Stimulated activated CD8-positive, alpha-beta memory T cell treated with anti-CD3 and anti-CD28 coated beads, Interleukin-4, amount 100 ng/mL, for 1 hour (primary cell): ENCODE results near the gene GAS2L2.
"Not testable (repeated sequence)": the region's sequence is repeated elsewhere in the genome, so short reads cannot be mapped to it uniquely, and the experiment has no call there.

ENCODE experiments used
- DNase-seq, 2 donors: peaks; one replicate each; pipeline ENCODE4 v3.0.0-alpha.2; 2020; ENCODE audit warnings: low read depth in 2 of 2, low spot score in 1 of 2

GAS2L2 gene

DNA sequence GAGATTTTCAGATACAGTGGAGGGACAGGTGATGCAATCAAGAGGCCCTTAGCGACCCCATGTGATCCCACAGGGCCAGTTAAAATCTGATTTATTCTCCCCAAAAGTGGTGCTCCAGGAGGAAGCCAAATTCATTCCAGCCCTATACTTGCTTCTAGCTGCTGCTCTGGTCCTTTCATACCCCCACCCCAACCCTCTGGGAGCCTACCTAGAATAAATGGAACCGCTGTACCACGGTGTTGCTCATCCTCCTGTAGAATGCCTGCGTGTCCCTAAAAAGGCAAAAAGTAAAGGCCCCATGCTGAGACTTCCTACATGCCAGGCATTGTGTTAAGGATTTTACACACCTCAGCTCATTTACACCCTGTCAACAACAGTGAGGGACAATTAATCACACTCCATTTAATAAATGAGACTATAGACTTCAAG, 23.6 kb downstream of the GAS2L2 start:
- DNase-seq = no peak

DNA sequence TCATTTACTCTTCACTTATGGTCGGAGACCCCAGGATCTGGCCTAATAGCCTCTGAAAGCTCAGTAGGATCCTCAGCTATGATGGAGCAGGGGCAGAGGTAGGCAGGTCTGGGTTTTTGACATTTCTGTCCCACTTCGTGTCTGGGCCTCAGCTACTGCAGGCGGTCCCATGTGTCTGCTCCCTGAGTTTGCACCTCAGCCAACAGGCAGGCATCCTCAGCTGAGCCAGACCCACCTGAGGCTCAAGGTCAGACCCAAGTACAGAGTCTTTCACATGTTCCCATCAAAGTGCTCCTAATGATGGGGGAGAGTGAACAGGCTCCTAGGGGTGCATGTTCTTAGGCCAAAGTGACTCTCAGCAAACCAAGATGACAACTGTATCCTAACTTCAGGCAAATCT, 24.5 kb downstream of the GAS2L2 start:
- DNase-seq = no peak

DNA sequence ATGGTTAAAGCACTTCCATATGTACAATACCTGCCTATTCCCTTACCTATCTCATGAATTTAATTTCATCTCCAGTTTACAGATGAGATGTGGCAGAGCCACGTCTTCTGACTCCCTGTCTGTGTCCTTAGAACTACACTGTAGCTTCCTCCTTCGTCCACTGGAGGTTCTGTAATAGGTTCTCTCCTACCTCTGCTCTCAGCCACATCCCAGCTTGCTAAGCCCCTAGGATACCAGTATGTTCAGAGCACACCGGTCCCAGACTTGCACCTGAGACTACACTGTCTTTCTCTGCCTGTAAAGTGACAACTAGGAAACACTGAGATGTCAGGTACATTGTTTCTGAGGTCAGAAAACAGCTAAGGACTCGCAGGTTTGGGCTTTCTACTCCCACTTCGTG, 25.4 kb downstream of the GAS2L2 start:
- DNase-seq = no peak

DNA sequence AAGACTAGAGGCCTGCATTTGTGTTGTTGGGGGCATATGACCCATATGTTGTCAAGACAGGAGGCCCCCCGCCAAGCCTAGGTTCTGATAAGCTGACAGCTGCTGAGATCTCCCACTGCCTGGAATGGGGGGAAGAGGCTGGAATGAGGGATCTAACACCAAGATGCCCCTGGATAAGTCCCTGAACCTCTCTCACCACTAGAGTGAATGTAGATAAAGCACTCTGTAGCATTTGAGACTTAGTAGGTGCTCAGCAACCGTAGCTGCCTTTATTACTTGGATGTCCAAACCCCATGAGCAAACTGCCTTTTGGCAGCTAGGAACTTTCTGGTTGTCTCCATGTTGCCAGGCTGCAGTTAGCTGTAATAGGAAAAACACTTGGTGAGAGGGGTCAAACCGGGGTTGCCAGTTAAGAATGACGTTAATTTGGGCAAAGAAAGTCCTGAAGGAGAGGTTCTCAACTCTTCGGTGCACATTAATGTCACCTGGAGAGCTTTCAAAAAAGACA, 26.0 kb downstream of the GAS2L2 start:
- DNase-seq = no peak

DNA sequence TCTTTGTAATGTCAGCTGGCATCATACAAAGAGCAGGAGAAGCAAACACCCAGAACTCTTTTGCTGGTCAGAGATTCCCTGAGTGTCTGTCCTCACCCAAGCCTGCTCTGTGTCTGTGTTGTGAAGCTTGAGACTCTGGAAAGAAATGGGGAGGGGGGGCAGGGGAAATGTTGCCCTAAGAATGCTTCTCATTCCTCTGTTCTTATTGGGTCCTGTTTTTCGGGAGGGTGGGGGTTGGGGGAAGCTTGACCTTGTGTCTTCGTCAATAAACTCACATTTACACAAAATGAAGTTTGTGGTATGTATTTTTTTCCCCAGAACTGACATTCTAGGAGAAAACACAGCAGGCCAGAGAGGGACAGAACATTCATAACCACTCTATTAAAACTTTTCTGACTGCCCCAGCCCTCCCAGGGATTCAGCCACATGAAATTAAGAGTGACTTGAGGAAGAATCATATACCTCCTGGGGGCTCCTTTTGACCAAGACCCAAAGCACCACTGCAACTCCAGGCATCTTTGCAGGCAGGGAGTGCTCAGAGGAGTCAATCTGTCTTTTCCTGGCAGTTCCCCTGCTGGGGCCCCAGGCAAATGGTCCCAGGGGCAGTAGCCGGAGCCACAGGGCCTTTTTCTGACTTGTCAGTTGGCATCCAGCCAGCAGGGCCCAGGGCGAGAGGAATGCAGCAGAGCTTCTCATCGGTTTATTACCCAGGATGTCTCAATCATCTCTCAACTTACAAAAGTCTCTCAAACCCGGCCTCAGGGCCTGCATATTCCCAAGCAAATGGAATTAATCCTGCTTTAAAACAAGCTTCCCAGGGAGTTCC, 26.7 kb downstream of the GAS2L2 start:
- DNase-seq = no peak

DNA sequence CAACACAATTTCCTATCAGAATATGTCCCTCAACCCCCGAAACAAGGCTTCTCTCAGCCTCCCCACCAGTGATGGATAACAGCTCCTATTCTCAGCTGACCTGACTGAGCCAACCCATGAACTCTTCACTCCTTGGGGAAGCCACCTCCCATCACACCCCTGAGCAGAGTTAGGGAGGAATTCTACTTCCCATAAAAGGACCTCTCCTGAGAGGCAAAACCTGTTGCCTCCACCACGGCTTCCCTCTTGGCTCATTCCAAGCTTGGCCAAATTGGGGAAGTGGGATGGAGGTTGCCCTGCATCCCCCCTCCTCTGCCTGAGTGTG, 27.3 kb downstream of the GAS2L2 start:
- DNase-seq = no peak

DNA sequence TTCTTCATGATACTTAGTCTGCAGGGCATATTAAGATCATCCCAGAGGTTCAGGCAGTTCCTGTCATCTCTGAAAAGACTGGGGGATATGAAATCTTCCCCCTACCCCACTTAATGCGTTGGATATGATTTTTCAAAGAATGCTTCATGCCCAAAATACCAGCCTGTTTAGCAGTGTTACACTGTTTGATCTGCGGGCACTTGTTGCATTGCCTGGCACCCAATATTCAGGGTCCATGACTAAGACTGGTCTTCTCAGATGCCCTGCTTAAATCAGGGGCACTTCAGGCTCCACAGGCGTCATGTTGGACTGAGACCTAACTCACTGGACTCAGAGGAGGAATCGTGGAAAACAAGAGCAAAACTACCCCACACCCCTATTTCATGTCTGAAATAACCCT, 28.0 kb downstream of the GAS2L2 start:
- no peak for DNase-seq

DNA sequence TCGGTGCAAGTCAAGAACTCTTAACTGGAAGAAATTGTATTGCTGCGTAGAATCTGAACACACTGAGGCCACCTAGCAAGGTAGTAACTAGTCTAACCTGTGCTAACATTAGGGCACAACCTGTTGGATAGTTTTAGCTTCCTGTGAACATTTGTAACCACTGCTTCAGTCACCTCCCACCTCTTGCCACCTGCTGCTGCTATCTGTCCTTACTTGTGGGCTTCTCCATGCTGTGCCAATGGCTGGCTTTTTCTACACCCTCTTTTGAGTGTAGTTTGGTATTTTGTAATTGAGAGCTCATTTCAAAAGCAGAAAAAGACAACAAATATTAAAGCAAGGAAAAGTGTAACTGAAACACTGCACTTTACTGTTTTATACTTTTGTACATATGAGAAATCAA, 29.3 kb downstream of the GAS2L2 start:
- no peak for DNase-seq

DNA sequence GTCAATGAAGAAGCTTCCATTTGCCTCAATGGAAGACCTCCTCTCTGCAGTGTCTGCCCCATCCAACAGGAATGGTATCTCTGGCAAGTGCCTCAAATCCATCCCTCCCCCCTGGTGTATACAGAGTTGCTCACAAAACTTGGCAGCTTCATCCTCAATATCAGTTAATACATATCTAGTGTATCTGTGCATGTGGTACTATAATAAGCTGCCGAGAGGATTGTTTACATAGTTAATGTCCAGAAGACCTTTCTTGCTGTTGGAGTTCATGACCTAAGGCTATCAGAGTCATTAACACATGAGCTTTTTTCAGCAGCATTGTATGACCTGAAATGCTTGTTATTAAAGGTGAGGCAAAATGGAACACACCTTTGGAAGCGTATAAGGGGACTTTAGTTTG, 35.6 kb downstream of the GAS2L2 start:
- DNase-seq = no peak

DNA sequence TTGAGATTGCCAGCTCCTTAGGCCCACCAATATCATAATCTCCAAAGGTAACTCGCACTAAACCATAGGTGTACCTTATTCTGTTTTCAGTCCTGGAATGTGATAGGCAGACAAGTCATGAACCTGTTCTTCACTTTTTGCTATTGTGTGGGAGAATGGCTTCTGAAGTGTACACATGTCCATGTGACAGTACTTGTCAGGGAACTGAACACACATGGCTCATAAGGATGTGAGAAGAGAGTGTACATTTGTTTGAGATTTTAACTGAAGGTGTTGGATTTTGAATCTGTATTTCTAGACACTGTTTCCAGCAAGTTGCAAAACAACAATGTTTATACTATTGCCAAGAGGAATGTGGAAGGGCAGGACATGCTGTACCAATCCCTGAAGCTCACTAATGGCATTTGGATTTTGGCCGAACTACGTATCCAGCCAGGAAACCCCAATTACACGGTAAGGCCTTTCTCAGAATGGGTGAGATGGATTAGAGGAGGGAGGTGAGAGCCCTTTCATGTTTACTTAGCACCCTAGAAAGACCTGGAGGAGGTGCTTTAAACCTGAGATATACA, 36.1 kb downstream of the GAS2L2 start:
- no peak for DNase-seq

DNA sequence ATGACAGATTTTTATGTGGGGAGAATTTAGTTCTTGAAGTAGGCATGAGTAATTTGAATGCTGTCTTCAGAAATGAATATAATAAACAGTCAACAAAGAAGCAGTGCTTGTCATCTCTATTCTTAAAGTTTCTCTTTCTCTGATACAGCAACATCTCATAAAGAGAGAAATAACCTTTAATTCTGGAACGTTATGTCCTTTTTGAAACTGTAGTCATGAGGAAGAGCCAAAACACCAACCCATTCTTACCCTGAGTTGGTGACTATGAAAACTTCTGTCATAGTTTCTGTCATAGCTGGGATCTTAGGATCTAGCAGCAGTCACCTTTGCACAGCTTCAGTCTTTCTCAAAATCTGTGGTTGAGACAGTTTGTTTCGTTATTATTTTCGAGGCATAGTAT, 36.9 kb downstream of the GAS2L2 start:
- no peak for DNase-seq

DNA sequence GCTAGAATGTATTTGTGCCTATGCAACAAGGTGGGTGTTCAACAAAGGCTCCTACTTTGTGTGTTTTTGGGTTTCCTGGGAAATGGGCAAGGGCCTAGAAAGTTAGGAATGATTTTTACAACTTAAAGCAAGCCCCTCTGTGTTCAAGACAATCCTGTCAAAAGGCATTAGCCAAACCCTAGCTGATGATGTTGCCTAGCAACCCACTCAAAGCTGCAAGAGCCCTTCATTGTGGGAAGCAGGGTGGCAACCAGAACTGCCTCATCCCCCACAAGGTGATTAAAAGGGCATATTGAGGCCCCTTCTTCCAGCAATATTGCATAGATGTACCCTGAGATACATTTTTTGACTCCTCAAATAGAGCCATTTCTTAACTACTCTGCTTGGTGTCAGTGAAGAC, 37.6 kb downstream of the GAS2L2 start:
- no peak for DNase-seq

DNA sequence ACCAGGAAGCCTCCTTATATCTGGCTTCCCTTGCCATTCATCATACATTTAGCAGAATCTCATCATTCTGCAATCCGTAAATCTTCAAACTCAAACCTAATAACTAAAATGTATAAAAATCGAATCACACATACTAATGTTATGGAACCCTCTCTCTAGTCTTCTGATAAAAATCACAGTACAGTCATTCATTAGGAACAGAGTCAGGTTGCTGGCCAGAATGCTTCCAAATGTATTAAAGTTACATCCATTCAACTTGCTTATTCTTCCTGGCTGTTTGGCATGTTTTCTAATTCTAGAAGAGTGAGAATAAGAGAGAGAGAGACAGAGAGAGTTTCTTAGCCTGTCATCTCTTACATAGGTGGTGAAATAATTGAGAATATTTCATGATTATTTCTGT, 38.1 kb downstream of the GAS2L2 start:
- no peak for DNase-seq

DNA sequence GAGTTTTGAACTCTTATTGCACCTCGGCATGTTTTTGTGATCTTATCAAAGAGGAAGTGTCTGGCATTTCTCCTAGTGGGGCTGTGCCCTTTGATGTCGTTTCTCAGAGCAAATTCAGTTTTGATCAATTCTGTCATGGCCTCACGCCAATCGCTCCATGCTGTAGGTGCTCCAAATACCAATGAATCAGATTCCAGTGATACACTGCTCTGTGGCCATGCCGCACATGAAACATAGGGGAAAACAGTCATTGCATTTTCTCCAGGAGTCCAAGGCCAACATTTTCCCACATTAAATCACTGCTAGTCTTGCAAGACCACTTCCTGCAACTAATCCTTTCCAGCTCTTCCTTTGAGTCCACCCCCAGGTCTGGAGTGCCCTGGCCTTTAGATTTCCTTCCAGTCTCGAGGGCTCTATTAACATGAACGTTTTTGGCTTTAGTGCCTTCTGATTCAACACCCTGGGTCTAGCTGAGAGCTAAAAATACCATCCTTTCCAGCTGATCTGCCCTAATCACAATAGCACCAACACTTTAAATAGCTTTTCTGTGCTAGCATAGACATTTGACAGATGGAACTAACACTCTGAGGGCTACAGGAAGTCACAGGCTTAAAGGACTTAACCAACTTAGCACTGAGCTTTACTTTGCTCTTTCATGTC, 39.8 kb downstream of the GAS2L2 start:
- DNase-seq = no peak

DNA sequence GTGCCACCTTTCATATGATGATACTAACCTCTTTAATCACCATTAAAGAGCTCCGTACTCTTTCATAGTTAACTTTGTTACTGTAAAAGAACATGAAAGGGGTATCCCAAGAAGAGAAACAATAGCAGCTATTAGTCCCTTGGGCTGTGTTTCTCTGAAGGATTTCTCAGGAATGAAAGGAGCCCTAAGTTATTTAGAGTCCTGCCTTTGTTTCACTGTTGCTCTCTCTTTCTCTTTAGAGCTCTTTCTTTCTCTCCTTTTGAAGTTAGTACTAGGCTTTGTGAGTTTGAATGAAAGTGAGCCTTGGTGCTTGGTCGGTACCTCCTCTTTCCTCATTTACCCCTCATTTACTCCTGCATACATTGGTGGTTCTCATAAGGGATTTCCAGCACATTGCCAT, 42.1 kb downstream of the GAS2L2 start:
- DNase-seq = no peak

DNA sequence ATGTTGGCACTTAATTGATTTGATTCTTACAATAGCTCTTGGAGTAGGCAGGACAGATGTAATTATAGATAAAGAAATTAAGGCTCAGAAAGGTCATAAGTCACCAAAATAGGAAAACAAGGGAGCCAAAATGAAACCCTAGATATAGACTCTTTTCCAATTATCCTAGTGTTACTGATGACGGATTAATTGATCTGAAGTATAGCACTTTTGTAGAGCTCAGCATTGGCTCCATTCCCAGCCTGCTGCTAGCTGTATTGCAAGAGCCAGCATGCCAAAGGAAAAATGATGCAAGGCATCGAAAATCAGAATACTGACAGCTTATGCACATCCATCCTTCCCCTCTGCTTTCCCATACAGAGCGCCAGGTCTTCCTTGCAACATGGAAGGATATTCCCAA, 43.2 kb downstream of the GAS2L2 start:
- no peak for DNase-seq

DNA sequence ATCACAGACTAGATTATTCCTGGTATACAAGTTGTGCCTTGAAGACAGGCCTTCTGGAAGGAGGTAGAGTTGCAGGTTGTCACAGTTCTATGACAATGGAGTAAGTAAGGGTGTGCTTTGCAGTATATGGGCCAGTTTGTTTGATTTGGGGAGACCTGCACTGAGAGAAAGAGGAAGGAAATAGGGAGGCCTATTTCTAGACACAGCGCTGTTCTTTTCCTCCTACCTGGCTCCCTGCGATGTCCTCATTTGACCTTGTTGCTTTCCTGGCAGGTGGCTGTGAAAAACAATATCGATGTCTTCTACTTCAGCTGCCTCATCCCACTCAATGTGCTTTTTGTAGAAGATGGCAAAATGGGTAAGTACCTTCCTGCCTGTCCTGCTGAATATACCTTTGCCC, 44.1 kb downstream of the GAS2L2 start:
- no peak for DNase-seq

DNA sequence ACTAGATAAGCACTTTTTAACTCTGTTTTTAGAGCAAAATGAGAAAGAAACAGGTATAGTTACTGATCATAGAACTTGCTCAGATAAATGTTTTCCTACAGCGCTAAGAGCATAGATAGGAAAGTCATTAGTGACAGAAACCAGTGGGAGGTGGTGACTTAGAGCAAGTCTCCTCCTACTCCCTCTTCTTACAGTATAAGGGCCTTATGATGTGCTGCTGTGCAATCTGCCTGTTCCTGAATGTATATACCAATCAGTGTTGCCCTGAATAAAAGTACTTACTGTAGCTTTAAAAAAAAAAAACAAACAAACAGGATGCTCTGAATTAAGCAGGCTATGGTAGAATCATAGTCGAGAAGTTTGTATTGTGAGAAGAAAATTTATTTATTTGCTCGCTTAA, 44.9 kb downstream of the GAS2L2 start:
- DNase-seq = no peak

DNA sequence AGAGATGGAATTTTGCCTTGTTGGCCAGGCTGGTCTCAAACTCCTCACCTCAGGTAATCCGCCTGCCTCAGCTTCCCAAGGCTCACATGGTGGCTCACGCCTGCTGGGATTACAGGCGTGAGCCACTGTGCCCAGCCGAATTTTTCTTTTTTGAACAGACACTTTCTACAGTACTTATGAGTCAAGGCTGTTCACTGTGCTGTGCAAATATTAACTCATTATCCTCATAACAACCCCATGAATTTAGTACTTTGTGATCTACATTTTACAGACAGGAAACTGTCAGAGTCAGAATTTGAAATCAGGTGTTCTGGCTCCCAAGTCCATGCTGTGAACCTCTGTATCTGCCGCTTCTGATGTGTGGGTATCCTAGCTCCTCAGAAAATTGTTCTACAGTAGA, 47.3 kb downstream of the GAS2L2 start:
- DNase-seq = no peak

DNA sequence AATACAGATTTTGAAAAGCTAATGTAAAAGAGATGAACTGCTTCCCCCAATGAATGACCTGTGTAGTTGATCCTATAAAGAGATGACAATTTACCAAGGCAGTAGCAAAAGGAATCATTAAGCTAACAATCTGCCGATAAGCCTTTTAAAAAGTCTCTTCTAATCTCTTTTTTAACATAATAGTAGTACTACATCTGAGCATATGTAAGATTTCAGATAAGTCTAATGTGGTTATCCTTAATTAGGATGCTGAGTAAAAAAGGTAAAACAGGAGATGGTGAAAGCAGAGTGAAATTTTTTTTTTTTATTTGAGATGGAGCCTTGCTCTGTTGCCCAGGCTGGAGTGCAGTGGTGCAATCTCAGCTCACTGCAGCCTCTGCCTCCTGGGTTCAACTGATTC, 47.8 kb downstream of the GAS2L2 start:
- no peak for DNase-seq

DNA sequence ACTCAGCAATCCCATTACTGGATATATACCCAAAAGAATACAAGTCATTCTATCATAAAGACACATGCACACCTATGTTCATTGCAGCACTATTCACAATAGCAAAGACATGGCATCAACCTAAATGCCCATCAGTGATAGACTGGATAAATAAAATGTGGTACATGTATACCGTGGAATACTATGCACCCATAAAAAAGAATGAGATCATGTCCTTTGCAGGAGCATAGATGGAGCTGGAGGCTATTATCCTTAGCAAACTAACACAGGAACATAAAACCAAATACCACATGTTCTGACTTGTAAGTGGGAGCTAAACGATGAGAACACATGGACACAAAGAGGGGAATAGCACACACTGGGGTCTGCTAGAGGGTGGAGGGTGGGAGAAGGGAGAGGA, 49.7 kb downstream of the GAS2L2 start:
- DNase-seq = not testable (repeated sequence)

DNA sequence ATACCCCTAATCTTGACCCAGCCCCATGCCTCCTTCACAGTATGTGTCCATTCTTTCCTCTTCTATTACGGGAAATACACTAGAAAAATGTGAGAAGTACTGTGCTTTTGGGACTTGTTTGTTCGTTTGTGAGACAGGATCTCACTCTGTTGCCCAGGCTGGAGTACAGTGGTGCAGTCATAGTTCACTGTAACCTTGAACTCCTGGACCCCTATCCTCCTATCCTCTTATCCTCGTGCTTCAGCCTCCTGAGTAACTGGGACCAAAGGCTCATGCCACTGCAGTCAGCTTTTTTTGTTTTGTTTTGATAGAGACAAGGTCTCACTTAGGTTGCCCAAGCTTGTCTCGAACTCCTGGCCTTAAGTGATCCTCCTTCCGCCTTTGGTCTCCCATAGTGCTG, 51.5 kb downstream of the GAS2L2 start:
- no peak for DNase-seq

DNA sequence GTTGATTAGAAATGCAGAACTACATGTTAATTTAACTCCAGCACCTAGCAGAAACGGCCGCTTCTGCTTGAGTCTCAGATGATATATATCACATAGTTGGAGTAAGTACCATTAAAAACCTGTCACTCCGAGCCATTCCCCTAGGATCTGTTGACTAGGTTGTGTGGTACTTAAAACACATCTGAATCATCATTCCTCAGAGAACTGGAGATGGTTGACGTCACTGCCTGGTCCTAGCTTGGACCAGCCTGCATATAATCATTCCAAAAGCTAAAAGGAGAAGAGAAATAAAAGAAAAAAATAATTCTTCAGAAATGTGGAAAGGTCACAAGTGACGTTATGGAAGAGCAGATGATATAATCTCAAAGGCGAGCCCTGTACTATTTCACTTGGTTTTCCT, 52.9 kb downstream of the GAS2L2 start:
- DNase-seq = no peak
